ENCODE results near the gene SYNC.

- TF ChIP-seq ZNF565 (CRISPR knock-in tag; conservative IDR thresholded peaks at IDR 0.05; ENCODE audit: low read depth): no peak
- TF ChIP-seq TSHZ2 (CRISPR knock-in tag; IDR thresholded peaks at IDR 0.05): no peak
- TF ChIP-seq ISL1 (CRISPR knock-in tag; IDR thresholded peaks at IDR 0.05): no peak
- no peak for TF ChIP-seq PPARA (CRISPR knock-in tag; IDR thresholded peaks at IDR 0.05; ENCODE audit: borderline replicate concordance)
- no peak for TF ChIP-seq PATZ1 (CRISPR knock-in tag; IDR thresholded peaks at IDR 0.05; ENCODE audit: borderline replicate concordance)
- TF ChIP-seq CREB5 (CRISPR knock-in tag; IDR thresholded peaks at IDR 0.05; ENCODE audit: low read depth): no peak
- TF ChIP-seq TCF4 (CRISPR knock-in tag; IDR thresholded peaks at IDR 0.05; ENCODE audit: borderline replicate concordance): no peak
- TF ChIP-seq ARNTL (CRISPR knock-in tag; IDR thresholded peaks at IDR 0.05; ENCODE audit: borderline replicate concordance, low read depth): no peak
- no peak for TF ChIP-seq ZFP3 (CRISPR knock-in tag; IDR thresholded peaks at IDR 0.05)
Measured at GRCh38 chr1:32685498-32685897, 17.1 kb downstream of the SYNC start.

All from SK-N-SH treated with all-trans-retinoic acid at 6 μM for 48 hours (cell line).